HepG2 (cell line): Measurements from ENCODE around the gene TNXB. TPM values are rescaled to one million over a fixed set of nuclear protein-coding genes. Genes with fewer than 3 reads are reported as not detected.

Experiments
- ARID4A ChIP-seq: sonication (generic); formaldehyde crosslinking; IDR thresholded peaks from 2 replicates; pipeline ENCODE4 v1.5.0; 2020; ENCODE audit warnings: mild to moderate bottlenecking, missing genetic modification reagents, borderline replicate concordance
- EHMT2 ChIP-seq: fragments of 200-600 bp; sonication (generic); IDR thresholded peaks from 2 replicates; pipeline ENCODE4 v1.7.0; 2017; ENCODE audit warnings: antibody characterized with exemption, low read depth, low read length, borderline replicate concordance
- FIP1L1 ChIP-seq: fragments of 200-400 bp; formaldehyde crosslinking; IDR thresholded peaks from 2 replicates; pipeline ENCODE4 v1.6.1; 2018; ENCODE audit warnings: low read depth, mild to moderate bottlenecking, low read length, moderate library complexity, borderline replicate concordance; ENCODE audit not compliant: insufficient read depth
- FOXA1 ChIP-seq, 2 experiments: fragments of 450-650 bp in 1 of 2; sonication (generic) in 1 of 2; formaldehyde crosslinking in 1 of 2; IDR thresholded peaks; 2 replicates each; pipeline versions ENCODE4 v1.4.0 to v1.6.1; 2016 to 2020; ENCODE audit warnings: missing genetic modification reagents in 1 of 2
- FOXO1 ChIP-seq: sonication (generic); formaldehyde crosslinking; IDR thresholded peaks from 2 replicates; pipeline ENCODE4 v1.4.0; 2020; ENCODE audit warnings: missing genetic modification reagents
- GATAD1 ChIP-seq: IDR thresholded peaks from 2 replicates; pipeline ENCODE4 v1.6.1; 2016; ENCODE audit warnings: missing genetic modification reagents, missing compliant biosample characterization
- POGZ ChIP-seq: sonication (generic); formaldehyde crosslinking; IDR thresholded peaks from 2 replicates; pipeline ENCODE4 v1.4.0; 2020; ENCODE audit warnings: mild to moderate bottlenecking, missing genetic modification reagents
- SNAPC2 ChIP-seq: sonication (generic); formaldehyde crosslinking; IDR thresholded peaks from 2 replicates; pipeline ENCODE4 v1.8.1; 2022; ENCODE audit warnings: mild to moderate bottlenecking, missing genetic modification reagents
- SNRNP70 ChIP-seq: fragments of 200-400 bp; formaldehyde crosslinking; IDR thresholded peaks from 2 replicates; pipeline ENCODE4 v1.6.1; 2017; ENCODE audit warnings: mild to moderate bottlenecking, low read depth, low read length, moderate library complexity
- SP1 ChIP-seq, 2 experiments: fragments of 450-650 bp in 1 of 2; sonication (generic) in 1 of 2; formaldehyde crosslinking in 1 of 2; IDR thresholded peaks; 2 replicates each; pipeline versions ENCODE4 v1.4.0 to v1.6.1; 2016 to 2020; ENCODE audit warnings: missing genetic modification reagents in 1 of 2
- ZNF230 ChIP-seq: sonication (generic); formaldehyde crosslinking; IDR thresholded peaks from 2 replicates; pipeline ENCODE4 v1.4.0; 2020; ENCODE audit warnings: mild to moderate bottlenecking, missing genetic modification reagents
- ZNF3 ChIP-seq: IDR thresholded peaks from 2 replicates; pipeline ENCODE4 v1.7.0; 2017; ENCODE audit warnings: inconsistent platforms
- ZNF326 ChIP-seq: sonication (generic); formaldehyde crosslinking; IDR thresholded peaks from 2 replicates; pipeline ENCODE4 v1.4.0; 2020; ENCODE audit warnings: missing genetic modification reagents, borderline replicate concordance
- ZNF451 ChIP-seq: sonication (generic); formaldehyde crosslinking; IDR thresholded peaks from 2 replicates; pipeline ENCODE4 v1.5.0; 2020; ENCODE audit warnings: mild to moderate bottlenecking, missing genetic modification reagents
- ZNF546 ChIP-seq: sonication (generic); formaldehyde crosslinking; conservative IDR thresholded peaks from 2 replicates; pipeline ENCODE4 v1.8.1; 2023; ENCODE audit warnings: mild to moderate bottlenecking, missing genetic modification reagents
- ZNF549 ChIP-seq: sonication (generic); formaldehyde crosslinking; IDR thresholded peaks from 2 replicates; pipeline ENCODE4 v1.5.0; 2020; ENCODE audit warnings: missing genetic modification reagents
- ZNF660 ChIP-seq: sonication (generic); formaldehyde crosslinking; IDR thresholded peaks from 2 replicates; pipeline ENCODE4 v1.5.1; 2020; ENCODE audit warnings: mild to moderate bottlenecking, low read depth, missing genetic modification reagents, borderline replicate concordance
- polyA plus RNA-seq, 8 experiments: library from polyadenylated mRNA; depleted of rRNA in 3 of 8; stranded (reverse) in 7 of 8; unstranded in 1 of 8; fragments of >200 nt; fragmentation: Illumina TruSeq in 4 of 8; extraction: Trizol in 4 of 8; gene quantifications; 2 replicates each; pipeline versions ENCODE4 v1.2.1 to v1.2.3, GENCODE V29; 2011 to 2016; ENCODE audit warnings: low read depth in 4 of 8, missing spikeins in 1 of 8, mixed read lengths in 1 of 8; ENCODE audit not compliant: insufficient read depth in 1 of 8
- total RNA-seq, 5 experiments: library from RNA; depleted of rRNA; stranded (reverse); fragments of >200 nt; fragmentation: Illumina TruSeq; extraction: Trizol; gene quantifications; 2 replicates each; pipeline ENCODE4 v1.2.3, GENCODE V29; 2016; ENCODE audit warnings: low read depth in 1 of 5
- TF ChIP-seq, protein P1 (sequence below): sonication (generic); formaldehyde crosslinking; IDR thresholded peaks from 2 replicates; pipeline ENCODE4 v1.4.0; 2020; ENCODE audit warnings: mild to moderate bottlenecking, missing genetic modification reagents
- TF ChIP-seq, protein P2 (sequence below): IDR thresholded peaks from 2 replicates; pipeline ENCODE4 v1.6.1; 2016; ENCODE audit warnings: low read depth, borderline replicate concordance

TNXB gene
- total and polyA plus RNA-seq, 2 of the 13 experiments (the other 11 are each of a cell fraction or from before 2014, with no cell fraction given) = 1.6 to 2.7 TPM

GRCh38 chr6:32118782-32119628, 9.9 kb upstream of the TNXB start (continued):
- 0 out of 2 replicates have a peak, but pooled peaks have one; percentile 38 for TF ChIP-seq SNAPC2 (CRISPR knock-in tag)
- no peak for TF ChIP-seq SP1 (IDR thresholded peaks at IDR 0.05)
- peak; percentile 20; the same call in 1 of the 2 replicates for TF ChIP-seq SP1 (CRISPR knock-in tag; IDR thresholded peaks at IDR 0.05)
- TF ChIP-seq FOXO1 = 0 out of 2 replicates have a peak, but pooled peaks have one; percentile 9
- TF ChIP-seq ARID4A (CRISPR knock-in tag) = peak; percentile 75; the same call in 1 of the 2 replicates
- TF ChIP-seq ZNF326 = no peak
- no peak for TF ChIP-seq ZNF660 (CRISPR knock-in tag)
- TF ChIP-seq POGZ (CRISPR knock-in tag) = no peak
- no peak for TF ChIP-seq FOXA1 (IDR thresholded peaks at IDR 0.05)
- TF ChIP-seq FOXA1 (CRISPR knock-in tag; IDR thresholded peaks at IDR 0.05) = 0 out of 2 replicates have a peak, but pooled peaks have one; percentile 15
- TF ChIP-seq ZNF549 = no peak
- TF ChIP-seq, protein P1, sequence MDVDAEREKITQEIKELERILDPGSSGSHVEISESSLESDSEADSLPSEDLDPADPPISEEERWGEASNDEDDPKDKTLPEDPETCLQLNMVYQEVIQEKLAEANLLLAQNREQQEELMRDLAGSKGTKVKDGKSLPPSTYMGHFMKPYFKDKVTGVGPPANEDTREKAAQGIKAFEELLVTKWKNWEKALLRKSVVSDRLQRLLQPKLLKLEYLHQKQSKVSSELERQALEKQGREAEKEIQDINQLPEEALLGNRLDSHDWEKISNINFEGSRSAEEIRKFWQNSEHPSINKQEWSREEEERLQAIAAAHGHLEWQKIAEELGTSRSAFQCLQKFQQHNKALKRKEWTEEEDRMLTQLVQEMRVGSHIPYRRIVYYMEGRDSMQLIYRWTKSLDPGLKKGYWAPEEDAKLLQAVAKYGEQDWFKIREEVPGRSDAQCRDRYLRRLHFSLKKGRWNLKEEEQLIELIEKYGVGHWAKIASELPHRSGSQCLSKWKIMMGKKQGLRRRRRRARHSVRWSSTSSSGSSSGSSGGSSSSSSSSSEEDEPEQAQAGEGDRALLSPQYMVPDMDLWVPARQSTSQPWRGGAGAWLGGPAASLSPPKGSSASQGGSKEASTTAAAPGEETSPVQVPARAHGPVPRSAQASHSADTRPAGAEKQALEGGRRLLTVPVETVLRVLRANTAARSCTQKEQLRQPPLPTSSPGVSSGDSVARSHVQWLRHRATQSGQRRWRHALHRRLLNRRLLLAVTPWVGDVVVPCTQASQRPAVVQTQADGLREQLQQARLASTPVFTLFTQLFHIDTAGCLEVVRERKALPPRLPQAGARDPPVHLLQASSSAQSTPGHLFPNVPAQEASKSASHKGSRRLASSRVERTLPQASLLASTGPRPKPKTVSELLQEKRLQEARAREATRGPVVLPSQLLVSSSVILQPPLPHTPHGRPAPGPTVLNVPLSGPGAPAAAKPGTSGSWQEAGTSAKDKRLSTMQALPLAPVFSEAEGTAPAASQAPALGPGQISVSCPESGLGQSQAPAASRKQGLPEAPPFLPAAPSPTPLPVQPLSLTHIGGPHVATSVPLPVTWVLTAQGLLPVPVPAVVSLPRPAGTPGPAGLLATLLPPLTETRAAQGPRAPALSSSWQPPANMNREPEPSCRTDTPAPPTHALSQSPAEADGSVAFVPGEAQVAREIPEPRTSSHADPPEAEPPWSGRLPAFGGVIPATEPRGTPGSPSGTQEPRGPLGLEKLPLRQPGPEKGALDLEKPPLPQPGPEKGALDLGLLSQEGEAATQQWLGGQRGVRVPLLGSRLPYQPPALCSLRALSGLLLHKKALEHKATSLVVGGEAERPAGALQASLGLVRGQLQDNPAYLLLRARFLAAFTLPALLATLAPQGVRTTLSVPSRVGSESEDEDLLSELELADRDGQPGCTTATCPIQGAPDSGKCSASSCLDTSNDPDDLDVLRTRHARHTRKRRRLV (CRISPR knock-in tag) = no peak
- TF ChIP-seq, protein P2, sequence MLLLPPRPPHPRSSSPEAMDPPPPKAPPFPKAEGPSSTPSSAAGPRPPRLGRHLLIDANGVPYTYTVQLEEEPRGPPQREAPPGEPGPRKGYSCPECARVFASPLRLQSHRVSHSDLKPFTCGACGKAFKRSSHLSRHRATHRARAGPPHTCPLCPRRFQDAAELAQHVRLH (CRISPR knock-in tag) = peak; percentile 50; the same call in 1 of the 2 replicates
- 0 out of 2 replicates have a peak, but pooled peaks have one; percentile 58 for TF ChIP-seq ZNF230 (CRISPR knock-in tag)
- peak; percentile 46 for TF ChIP-seq GATAD1 (CRISPR knock-in tag)
- TF ChIP-seq FIP1L1 = no peak
- TF ChIP-seq EHMT2 = no peak
- no peak for TF ChIP-seq ZNF546 (CRISPR knock-in tag)
- no peak for TF ChIP-seq ZNF451 (CRISPR knock-in tag)
- TF ChIP-seq ZNF3 (CRISPR knock-in tag) = 0 out of 2 replicates have a peak, but pooled peaks have one; percentile 27
- no peak for TF ChIP-seq SNRNP70
